Astrocyte of the spinal cord (primary cell): ENCODE results near the gene SIAH1.
"Not testable (repeated sequence)": the region's sequence is repeated elsewhere in the genome, so short reads cannot be mapped to it uniquely, and the experiment has no call there.

Experiments
- DNase-seq: peaks from one replicate; pipeline ENCODE4 v3.0.0; 2011; ENCODE audit warnings: low read depth, low spot score
- H3K4me3 ChIP-seq: 2 replicates; pipeline ENCODE4 v1.5.1; 2011; ENCODE audit warnings: low read depth, mild to moderate bottlenecking, low read length, moderate library complexity
- CTCF ChIP-seq: IDR thresholded peaks from 2 replicates; pipeline ENCODE4 v1.5.1; 2012; ENCODE audit warnings: low read depth, mild to moderate bottlenecking, low read length, inconsistent platforms
- in situ Hi-C: cut with HindIII; loops from 2 replicates; pipeline ENCODE4 v1.10.0; 2017; ENCODE audit warnings: low sequenced_read_pairs

The SIAH1 gene

GRCh38 chr16:48409839-48410632 is 24.8 kb upstream of the SIAH1 start:
- no peak overlapping the region for H3K4me3 ChIP-seq
- DNase-seq = peak; percentile 76
- TF ChIP-seq CTCF = no peak
- in situ Hi-C loops = no loop called here

- in situ Hi-C loops = no loop called here
- no peak overlapping the region for H3K4me3 ChIP-seq
- DNase-seq = peak; percentile 78
- no peak for TF ChIP-seq CTCF
Observed at GRCh38 chr16:48408688-48409087, 23.5 kb upstream of the SIAH1 start.

- H3K4me3 ChIP-seq = no peak overlapping the region
- TF ChIP-seq CTCF = no peak
- DNase-seq = no peak
- in situ Hi-C loops = no loop called here
Observed at GRCh38 chr16:48405907-48406306, 20.7 kb upstream of the SIAH1 start.

GRCh38 chr16:48405153-48405552 is 19.9 kb upstream of the SIAH1 start:
- DNase-seq = no peak
- in situ Hi-C loops = no loop called here

GRCh38 chr16:48402547-48402946 is 17.3 kb upstream of the SIAH1 start:
- H3K4me3 ChIP-seq, in situ Hi-C loops, DNase-seq: not testable (repeated sequence)

More at GRCh38 chr16:48405153-48405552, 19.9 kb upstream of the SIAH1 start:
- TF ChIP-seq CTCF = no peak
- H3K4me3 ChIP-seq = no peak overlapping the region

GRCh38 chr16:48395375-48395774 is 10.2 kb upstream of the SIAH1 start:
- TF ChIP-seq CTCF = no peak
- H3K4me3 ChIP-seq = no peak overlapping the region
- no peak for DNase-seq
- in situ Hi-C loops = no loop called here

GRCh38 chr16:48394355-48394703 is 9.1 kb upstream of the SIAH1 start:
- in situ Hi-C loops = no loop called here
- no peak overlapping the region for H3K4me3 ChIP-seq
- no peak for TF ChIP-seq CTCF
- DNase-seq = no peak
